ENCODE measurements around the gene PSMB5.
A peak's percentile ranks its signal among the peaks of the same experiment; 100 is the strongest.

The PSMB5 gene

DNA sequence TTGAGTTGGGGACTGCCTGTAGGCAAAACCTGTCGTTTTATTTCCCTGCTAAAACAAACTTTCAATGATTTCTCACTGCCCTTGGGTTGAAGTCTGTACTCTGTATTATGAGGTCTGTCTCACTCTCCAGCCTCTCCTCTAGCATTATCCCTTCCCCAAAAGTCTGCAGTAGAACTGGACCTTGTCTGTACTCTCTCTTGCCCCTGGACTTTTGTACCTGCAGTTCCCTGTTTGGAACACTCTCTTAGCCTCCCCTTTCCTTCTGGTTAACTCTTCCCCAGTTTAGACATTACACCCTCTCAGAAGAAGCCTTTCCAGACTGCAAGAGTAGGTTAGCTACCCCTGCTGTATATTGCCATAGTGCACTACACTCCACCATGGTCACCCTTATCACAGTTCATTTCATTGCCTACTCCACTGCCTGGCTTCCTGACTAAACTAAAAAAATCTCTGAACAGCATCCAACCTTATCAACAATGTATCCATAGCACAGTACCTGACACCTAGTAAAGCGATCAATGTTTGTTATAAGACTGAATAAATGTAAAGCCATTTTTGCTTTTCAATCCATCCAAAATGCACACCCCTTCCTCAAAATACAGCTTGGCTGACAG is 48.7 kb downstream of the PSMB5 start:
- no peak for DNase-seq

GRCh38 chr14:22984959-22985658 is 49.6 kb downstream of the PSMB5 start:
- DNase-seq, result no peak

DNA sequence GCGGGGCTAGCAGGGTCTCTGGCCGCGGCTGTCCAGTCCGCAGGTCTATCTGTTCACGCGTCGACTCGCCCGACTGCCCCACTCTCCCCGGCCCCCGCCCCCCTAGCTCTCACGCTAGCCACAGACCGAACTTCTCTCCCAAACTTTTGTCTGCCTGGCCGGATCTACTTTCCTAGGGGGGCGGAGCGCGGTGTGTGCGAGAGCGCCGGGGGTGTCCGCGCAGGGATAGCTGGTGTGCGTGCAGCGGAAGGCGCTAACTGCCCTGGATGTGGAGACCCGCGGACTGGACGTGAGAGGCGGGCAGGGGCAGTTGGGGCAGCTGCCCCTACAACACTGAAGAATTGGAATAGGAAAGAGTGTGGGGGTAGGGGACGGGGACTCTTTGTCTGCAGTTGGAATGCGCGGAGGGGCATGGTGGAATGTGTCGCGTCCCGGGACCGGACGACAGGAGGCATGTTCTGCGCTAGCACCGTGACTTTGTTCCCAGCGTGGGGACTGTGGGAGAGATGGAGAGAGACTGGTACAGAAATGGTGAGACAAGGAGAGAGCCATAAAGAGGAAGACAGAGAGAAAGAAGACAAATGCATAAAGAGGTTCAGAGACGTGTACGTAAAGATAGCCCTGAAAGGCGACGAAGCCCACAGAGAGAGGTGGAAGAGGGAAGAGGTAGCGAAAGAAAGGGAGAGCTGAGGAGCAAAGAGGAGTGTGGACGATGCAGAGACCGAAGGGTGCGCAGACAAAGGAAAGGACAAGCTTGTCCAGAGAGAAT is 52.0 kb downstream of the PSMB5 start, which contains the start of gene AJUBA:
TSS of gene AJUBA (minus strand) at position 75 of the 769 bp plus-strand sequence. CDS start 285 bp downstream, outside the sequence.
- peak; percentile 90 for DNase-seq

DNA sequence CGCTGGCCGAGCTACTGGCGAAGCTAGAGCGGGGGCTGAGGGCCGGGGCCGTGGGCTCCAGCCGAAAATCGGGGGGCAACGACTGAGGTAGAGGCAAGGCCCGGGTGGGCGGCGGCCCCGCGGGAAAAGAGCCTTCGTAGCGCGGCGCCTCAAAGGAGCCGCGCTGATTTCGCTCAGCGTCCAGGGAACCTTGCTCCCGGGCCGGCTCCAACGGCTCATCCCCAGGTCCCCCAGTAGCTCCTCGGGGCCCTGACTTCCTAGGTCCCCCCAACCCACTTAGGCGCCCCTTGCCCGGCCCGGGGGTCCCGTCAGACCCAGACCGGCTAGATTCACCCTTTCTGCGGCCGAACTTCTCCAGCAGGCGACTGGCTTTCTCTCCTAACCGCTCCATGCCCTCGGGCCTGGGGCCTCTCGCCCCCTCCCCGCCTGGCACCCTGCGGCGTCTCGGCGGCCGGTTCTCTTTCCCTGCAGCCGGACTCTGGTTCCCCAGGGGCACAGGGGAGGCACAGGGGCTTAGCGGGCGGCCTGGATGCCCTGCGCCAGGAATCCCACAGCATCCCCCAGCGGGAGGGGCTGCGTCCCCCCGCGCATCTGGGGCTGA is 52.7 kb downstream of the PSMB5 start:
- no peak for DNase-seq

- peak; percentile 70 for DNase-seq
Observed at GRCh38 chr14:22981090-22981875, 53.4 kb downstream of the PSMB5 start.

- DNase-seq, result peak; percentile 78
Observed at GRCh38 chr14:22980672-22981089, 54.0 kb downstream of the PSMB5 start.

GRCh38 chr14:22979748-22980392 is 54.8 kb downstream of the PSMB5 start:
- no peak for DNase-seq

DNA sequence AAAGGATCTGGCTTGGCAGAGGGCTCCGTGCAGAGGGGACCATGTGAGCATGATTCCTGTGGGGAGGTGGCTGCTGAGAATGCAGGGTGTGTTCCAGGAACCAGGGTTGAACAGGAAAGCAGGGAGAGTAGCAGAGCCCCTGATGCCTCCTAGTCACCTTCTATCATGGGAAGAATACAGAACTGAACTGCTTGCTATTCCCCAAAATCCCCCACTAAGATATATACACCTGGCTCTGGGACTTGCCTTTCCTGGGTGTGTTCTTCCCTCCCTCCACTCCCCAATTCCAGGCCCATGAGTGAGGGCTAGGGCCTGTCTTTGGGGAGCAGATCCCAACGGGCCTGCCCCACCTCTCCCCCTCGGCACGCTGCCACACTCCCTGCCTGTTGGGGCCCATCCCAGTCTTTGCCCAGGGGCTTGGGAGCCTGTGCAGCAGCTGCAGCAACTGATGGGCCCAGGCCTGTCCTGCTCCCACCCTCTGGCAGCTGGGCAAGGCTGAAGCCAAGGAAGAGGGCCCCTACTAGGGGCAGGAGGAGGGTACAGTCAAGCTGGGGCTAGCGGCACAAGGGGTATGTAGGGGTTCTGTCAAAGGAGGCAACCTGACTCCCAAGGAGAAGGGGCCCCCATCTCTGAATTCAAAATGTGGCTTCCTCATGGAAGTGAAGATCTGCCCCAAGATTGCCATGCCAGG is 55.6 kb downstream of the PSMB5 start:
- no peak for DNase-seq

DNA sequence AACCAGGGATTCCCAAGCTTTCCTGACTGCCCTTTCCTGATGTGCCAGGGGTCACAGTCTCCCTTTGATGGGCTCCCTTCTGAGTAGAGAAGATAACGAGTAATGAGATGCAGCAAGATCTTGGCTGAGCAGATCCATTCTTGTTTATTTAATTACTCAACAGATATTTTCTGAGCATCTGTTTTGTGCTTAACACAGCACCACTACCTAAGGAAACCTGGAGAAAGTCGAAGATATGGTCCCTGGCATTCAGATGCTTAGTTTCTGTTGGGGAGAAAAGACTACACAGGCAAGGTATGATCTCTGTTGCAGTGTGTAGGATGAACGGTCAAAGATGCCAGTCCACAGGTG is 56.2 kb downstream of the PSMB5 start:
- no peak for DNase-seq

DNA sequence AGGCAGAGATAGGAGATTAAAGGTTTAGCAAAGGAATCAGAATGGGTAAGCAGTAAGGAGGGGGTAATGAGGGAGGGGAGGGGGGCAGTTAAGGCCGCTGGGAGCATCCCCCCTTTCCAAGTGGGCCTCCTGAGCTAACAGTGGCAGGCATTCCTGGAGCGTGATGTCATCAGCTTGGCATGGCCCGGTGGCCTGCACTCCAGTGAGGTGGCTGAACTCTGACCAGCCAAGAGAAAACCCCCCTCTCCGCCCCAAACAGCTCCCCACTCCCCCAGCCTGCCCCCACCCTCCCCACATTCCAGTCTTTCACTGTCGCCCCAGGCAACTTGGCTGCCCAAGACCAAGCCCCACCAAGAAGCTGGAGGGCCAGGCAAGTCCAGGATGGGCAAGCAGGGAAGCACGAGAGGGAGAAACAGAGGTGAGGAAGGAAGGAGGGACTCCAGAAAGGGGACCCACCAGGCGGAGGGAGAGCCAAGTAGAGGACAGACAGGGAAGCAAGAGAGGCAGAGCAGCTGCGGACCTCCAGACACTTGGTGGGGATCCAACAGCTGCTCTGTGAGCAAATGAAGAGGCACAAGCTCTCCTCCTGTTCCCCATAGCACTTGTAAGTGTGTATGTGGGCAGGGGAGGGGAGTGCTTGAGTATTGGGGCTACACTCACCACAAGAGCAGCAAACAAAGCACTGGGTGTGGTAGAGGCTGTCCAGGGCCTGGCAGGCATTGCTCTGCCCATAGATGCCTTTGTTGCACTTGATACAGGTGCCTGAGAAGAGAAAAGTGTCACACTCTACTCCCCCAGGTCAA is 56.8 kb downstream of the PSMB5 start:
- DNase-seq, result no peak

GRCh38 chr14:22977434-22977683 is 57.3 kb downstream of the PSMB5 start:
- no peak for DNase-seq

GRCh38 chr14:22976620-22977433 is 57.9 kb downstream of the PSMB5 start:
- no peak for DNase-seq
